Measurements from ENCODE around the gene FETUB.

Gene FETUB, protein sequence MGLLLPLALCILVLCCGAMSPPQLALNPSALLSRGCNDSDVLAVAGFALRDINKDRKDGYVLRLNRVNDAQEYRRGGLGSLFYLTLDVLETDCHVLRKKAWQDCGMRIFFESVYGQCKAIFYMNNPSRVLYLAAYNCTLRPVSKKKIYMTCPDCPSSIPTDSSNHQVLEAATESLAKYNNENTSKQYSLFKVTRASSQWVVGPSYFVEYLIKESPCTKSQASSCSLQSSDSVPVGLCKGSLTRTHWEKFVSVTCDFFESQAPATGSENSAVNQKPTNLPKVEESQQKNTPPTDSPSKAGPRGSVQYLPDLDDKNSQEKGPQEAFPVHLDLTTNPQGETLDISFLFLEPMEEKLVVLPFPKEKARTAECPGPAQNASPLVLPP

DNA sequence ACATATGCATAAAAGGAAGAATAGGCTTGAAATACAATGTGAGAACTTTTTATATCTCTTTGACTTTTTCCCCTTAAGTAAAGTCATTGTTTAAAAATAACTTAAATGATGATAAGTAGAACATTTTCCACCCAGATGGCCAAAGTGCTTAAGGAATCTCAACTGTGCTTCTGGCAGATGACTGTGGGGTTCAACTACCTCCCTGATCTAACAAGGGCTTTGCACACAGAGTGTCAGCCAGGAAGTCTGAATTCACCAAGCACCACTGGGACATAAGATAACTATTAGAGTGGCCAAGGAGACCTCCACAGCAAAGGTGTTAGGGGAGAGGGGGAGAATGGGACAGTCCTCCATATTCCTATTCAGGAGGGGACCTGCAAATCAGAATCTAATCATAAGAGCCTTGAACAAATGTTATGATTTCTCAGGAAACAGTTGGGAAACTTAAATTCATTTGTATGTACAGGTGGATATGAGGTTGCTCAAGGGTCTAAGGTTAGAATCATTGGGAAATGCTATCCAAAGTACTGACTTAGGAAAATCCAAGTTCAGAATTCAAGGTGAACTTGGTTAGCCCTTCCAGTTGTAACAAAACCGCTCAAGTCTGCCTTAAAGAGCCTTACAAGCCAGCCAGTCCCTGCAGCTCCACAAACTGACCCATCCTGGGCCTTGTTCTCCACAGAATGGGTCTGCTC is at the start of gene FETUB:
Gene FETUB (plus strand): TSS at position 622 of the 695 bp plus-strand sequence. CDS start 62 bp downstream, at position 684.
- DNase-seq, result no peak

DNA sequence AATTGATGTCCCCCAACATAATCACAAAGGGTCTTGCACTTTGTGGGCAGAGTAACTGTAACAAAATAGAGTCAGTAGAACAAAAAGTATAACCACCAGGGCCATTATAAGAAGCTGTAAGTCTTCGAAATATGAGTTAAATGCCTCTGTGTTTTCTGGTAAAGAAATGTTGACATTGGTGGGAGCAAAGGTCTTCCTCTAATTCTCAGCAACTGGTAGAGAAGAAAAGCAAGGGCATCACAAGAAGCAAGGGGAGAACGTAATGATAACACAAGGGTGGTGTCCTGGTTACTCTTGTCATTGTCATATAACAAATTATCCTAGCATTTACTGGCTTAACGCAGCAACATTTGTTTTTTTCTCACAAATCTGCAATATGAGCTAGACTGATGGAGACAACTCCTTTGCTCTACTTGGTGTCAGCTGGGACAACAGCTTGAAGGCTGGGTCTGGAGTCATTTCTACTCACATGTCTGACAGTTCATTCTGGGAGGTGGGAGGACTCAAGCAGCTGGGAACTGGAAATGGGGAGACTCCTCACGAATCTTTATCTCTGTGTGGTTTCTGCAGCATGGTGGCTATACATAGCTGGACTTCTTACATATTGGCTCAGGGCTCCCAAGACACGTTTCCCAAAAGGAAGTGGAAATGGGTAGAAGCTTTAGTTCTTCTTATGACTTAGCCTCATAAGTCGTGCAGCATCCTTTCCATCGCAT is 49.5 kb upstream of the FETUB start:
- DNase-seq, result no peak

GRCh38 chr3:186592682-186593081 is 47.5 kb upstream of the FETUB start:
- DNase-seq, result no peak

DNA sequence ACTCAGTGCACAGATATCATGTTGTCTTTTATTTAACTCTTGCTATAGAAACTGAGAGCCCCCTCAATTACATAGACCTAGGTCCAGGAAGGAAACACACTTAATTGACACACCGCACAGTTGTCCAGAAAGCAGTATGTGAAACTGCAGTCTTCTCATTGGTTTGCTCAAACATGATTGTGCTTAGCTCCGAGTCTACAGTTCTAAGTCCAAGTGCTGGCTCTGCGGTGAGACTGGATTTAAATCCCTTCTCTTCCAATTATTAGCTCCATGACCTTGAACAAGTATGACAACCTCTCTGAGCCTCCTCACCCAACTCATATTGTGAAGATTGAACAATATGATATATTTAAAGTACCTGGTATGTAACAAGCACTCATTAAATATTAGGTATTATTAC is 46.3 kb upstream of the FETUB start:
- DNase-seq, result no peak

- DNase-seq, result no peak
Measured at GRCh38 chr3:186594591-186595113, 45.5 kb upstream of the FETUB start.

DNA sequence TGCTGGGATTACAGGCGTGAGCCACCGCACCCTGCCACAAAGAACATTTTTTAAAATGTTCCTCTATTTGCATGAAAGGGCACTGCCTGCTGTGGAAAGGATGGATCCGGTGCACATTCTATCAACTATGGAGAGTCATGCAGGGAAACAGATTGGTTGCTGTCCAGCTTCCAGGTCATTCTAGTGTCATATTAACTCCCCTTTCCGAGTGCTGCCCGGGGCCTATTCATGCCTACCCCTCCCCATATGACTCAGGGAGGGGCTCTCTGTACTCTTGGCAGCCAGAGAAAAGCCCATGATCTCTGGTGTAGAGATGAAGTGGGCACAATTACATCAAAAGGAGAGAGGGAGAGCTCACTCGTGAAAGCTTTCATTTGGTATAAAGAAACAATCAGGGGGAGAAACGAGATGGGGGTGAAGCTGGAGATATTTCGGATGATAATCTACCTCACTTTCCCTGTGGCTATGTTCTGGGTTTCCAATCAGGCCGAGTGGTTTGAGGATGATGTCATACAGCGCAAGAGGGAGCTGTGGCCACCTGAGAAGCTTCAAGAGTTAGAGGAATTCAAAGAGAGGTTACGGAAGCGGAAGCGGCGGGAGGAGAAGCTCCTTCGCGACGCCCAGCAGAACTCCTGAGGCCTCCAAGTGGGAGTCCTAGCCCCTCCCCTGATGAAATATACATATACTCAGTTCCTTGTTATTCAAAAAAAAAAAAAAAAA is 43.5 kb upstream of the FETUB start:
- DNase-seq, result no peak

DNA sequence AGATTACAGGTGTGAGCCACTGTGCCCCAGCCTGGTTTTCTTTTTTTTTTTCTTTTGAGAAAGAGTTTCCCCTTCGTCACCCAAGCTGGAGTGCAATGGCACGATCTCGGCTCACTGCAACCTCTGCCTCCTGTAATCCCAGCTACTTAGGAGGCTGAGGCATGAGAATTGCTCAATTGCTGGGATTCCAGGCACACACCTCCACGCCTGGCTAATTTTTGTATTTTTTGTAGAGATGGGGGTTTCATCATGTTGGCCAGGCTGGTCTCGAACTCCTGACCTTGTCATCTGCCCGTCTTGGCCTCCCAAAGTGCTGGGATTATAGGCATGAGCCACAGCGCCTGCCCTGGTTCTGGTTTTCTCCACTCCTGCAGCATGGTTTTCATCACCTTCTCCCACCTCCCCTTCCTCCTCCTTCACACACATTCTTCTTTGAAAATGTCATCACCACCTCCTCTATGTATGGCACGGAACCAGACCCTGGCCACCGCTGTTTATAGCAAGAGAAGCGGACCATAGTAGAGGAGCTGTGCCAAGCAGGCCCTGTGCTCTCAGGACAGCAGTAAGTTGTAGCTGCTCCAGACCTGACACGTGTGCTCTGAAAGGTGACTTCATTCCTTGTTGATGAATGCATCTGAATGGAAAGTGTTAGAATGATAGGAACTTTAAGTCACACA is 42.0 kb upstream of the FETUB start:
- no peak for DNase-seq

DNA sequence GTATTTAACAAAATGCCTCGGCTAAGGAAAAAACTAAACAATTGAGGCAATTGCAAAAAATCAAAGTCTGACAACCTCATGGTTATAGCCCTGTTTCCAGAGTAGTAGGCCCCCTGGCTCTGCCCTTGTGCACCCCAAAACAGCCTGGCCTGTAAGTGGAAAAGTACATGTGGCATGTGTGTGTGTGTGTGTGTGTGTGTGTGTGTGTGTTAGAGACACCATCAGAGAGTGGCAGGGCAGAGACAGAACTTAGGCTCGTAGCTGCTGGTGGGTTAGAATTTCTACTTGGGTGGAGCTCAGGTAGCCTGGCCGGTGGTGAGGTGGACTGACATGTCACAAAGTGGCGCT is 41.4 kb upstream of the FETUB start:
- DNase-seq, result no peak

GRCh38 chr3:186599142-186599784 is 40.9 kb upstream of the FETUB start:
- DNase-seq, result no peak

- DNase-seq, result no peak
Measured at GRCh38 chr3:186599785-186600166, 40.4 kb upstream of the FETUB start.

- DNase-seq, result no peak
Measured at GRCh38 chr3:186600896-186601295, 39.3 kb upstream of the FETUB start.

- DNase-seq, result no peak
Measured at GRCh38 chr3:186603159-186603558, 37.0 kb upstream of the FETUB start.

- DNase-seq, result no peak
Measured at GRCh38 chr3:186605078-186605477, 35.1 kb upstream of the FETUB start.

DNA sequence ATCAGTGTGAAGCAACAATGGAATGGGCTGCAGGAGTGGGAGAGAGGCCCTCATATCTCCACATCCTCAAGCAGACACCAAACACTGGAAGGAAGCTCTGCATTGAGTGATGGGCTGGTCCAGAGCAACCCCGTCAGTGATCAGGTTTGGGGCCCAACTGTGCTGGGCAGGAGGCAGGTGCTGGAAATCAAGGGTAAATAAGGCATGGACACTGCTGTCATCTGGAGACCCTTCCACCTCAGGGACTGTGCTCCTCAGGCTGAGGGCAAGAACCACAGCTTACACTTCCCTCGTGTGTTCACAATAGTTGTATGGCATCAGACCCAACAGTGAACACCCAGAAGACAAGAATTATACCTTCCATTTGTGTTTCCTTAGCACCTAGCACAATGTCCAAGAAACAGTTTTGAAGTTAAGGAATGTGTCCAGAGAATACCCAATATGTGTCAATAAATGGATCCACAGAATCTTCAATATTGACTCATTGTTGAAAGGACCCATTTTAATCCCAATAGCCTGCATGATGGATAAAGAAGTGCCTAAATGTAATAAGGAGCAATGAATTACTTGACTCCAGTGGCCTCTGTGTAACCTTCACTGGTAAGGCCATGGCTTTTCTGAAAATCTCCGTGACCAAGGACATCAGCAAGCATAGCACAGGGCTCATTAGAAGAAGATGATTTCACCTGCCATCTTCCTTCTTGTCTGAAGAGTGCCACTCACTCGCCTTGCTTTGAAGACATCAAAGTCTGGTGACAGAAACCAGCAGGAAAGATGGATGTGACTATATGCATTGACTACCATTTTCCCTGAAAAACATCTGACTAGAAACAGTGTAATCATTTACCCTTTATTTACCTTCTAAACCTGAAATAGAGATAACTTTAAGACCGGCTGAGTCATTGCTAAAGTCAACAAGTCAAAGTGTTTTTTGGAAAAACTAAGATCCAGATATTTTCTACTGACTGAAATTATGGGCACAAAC is 34.3 kb upstream of the FETUB start:
- no peak for DNase-seq

DNA sequence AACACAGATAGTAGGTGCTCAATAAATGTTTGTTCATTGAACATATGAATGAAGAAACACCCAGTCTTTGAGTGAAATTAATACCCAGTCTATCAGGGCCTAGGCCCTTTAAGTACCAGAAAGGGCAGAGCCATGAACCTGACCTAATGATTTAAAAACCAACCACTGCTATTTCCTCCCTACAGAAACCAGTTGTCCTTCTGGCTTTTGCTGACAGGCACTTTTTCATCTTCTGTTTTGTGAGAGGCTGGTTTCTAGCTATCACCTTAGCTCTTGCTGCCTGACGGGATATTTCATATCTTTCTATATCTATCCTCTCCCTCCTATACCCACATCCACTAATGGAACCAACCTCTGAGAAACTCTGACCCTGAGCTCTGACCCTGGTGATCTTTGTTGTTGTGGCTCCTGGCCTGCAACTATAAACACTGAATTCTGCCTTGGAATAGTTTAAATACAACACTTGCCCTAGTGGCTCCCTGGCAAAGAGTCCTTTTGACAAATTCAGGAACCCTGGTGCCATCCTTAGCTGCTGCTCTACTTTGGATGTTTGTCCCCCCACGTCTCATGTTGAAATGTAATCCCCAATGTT is 31.5 kb upstream of the FETUB start:
- DNase-seq, result no peak

DNA sequence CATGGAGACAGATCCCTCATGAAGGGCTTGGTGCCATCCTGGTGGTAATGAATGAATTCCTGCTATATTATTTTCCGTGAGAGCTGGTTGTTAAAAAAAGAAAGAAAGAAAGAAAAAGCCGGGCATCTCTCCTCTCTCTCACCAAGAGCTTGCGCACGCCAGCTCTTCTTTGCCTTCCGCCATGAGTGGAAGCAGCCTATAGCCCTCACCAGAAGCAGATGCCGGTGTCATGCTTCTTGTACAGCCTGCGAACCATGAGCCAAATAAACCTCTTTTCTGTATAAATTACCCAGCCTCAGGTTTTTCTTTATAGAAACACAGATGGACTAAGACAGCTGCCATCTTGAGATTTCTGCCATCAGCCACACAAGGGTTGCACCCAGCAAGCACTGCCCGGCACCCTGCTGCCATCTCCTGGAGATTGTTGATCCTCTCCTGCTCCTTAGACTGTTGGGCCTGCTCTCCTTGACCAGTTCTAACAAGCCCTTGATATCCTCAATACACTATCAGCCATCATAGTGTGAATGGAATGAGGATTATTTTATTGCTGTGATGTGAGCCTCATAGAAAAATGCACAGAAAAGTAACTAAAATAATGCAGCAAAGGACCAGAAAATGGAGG is 30.8 kb upstream of the FETUB start:
- DNase-seq, result no peak

DNA sequence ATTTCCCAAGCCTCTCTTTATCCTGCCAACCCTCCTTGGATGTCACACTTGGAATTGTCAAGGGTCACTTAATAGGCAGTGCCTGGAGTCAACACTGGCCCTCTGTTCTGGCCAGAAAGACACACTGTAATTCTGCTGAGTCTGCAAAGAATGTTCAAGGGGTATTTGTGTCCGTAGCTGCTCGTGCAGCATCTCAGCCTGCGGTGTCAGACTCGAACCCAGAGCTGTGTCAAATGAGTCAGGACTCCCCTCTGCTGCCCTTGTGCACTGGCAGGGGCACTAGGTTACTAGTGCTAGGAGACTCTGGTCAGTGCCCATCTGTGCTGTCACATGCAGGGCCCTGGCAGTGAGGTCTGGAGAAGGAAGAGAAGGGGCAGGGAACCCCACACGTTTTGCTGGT is 28.1 kb upstream of the FETUB start:
- no peak for DNase-seq

- no peak for DNase-seq
Measured at GRCh38 chr3:186612721-186613636, 27.2 kb upstream of the FETUB start, which contains the start of gene AHSG. AHSG (plus strand) TSS chr3:186613060; CDS start chr3:186613142, 82 bp downstream.
